ENCODE data around the gene SDCBP2.
A peak's percentile ranks its signal among the peaks of the same experiment; 100 is the strongest.

SDCBP2 gene

GRCh38 chr20:1310071-1310470 lies 18.9 kb downstream of the SDCBP2 start:
- no peak for DNase-seq

- no peak for DNase-seq
Observed at GRCh38 chr20:1309439-1309847, 19.5 kb downstream of the SDCBP2 start.

- no peak for DNase-seq
Observed at GRCh38 chr20:1308702-1309095, 20.2 kb downstream of the SDCBP2 start.

- no peak for DNase-seq
Observed at GRCh38 chr20:1308067-1308701, 20.8 kb downstream of the SDCBP2 start.

- DNase-seq, result no peak
Observed at GRCh38 chr20:1307571-1307971, 21.4 kb downstream of the SDCBP2 start.

GRCh38 chr20:1307171-1307570 lies 21.8 kb downstream of the SDCBP2 start:
- DNase-seq, result no peak

- DNase-seq, result no peak
Observed at GRCh38 chr20:1306316-1307135, 22.4 kb downstream of the SDCBP2 start.

GRCh38 chr20:1305712-1306111 lies 23.2 kb downstream of the SDCBP2 start:
- no peak for DNase-seq

- no peak for DNase-seq
Observed at GRCh38 chr20:1304710-1305515, 24.0 kb downstream of the SDCBP2 start.

- DNase-seq, result no peak
Observed at GRCh38 chr20:1302685-1303541, 26.0 kb downstream of the SDCBP2 start.

- peak; percentile 27 for DNase-seq
Observed at GRCh38 chr20:1301031-1301529, 27.9 kb downstream of the SDCBP2 start.

GRCh38 chr20:1300083-1300840 lies 28.7 kb downstream of the SDCBP2 start:
- DNase-seq, result no peak

- DNase-seq, result peak; percentile 10
Observed at GRCh38 chr20:1299522-1299921, 29.4 kb downstream of the SDCBP2 start.

GRCh38 chr20:1298888-1299511 lies 29.9 kb downstream of the SDCBP2 start:
- DNase-seq, result no peak

GRCh38 chr20:1298166-1298565 lies 30.8 kb downstream of the SDCBP2 start:
- DNase-seq, result no peak

GRCh38 chr20:1297486-1297885 lies 31.5 kb downstream of the SDCBP2 start:
- no peak for DNase-seq

GRCh38 chr20:1296922-1297321 lies 32.0 kb downstream of the SDCBP2 start:
- no peak for DNase-seq

- no peak for DNase-seq
Observed at GRCh38 chr20:1296117-1296610, 32.8 kb downstream of the SDCBP2 start.

GRCh38 chr20:1295276-1295930 lies 33.5 kb downstream of the SDCBP2 start:
- DNase-seq, result no peak

- DNase-seq, result no peak
Observed at GRCh38 chr20:1294497-1294896, 34.4 kb downstream of the SDCBP2 start.

Data from central memory CD4-positive, alpha-beta T cell (primary cell).